ENCODE results near the gene EGFLAM.

DNA sequence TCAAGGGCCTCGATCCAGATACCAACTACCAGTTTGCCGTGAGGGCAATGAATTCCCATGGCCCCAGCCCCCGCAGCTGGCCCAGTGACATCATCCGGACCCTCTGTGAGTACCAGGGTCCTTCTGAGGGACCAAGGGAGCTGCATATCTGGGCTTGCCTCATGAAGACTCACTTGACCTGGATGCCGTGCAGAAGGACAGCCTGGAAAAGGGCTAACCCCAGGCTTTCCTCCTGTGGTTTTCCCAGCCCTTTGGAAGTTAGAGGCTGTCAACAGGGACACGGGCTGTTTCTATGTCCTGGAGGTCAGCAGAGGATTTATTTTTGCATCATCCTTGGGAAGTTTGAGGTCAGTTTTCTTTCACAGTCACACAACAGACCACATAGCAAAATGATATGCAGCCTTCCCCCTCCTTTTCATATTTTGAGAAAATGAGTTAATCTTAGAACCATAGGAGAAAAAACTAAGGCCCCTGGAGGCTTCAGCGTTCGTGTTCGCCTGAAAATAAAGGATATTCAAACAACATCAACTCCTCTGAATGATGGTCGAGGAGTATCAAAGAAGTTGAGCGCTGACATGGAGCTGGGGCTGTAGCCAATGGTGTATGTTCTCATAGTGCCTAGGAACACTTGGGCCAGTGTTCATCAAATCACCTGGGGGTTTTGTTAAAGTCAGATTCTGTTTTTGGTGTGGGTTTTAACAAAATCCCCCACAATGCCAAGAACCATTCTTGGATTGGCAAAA lies 112.2 kb downstream of the EGFLAM start:
- TF ChIP-seq, protein P1, sequence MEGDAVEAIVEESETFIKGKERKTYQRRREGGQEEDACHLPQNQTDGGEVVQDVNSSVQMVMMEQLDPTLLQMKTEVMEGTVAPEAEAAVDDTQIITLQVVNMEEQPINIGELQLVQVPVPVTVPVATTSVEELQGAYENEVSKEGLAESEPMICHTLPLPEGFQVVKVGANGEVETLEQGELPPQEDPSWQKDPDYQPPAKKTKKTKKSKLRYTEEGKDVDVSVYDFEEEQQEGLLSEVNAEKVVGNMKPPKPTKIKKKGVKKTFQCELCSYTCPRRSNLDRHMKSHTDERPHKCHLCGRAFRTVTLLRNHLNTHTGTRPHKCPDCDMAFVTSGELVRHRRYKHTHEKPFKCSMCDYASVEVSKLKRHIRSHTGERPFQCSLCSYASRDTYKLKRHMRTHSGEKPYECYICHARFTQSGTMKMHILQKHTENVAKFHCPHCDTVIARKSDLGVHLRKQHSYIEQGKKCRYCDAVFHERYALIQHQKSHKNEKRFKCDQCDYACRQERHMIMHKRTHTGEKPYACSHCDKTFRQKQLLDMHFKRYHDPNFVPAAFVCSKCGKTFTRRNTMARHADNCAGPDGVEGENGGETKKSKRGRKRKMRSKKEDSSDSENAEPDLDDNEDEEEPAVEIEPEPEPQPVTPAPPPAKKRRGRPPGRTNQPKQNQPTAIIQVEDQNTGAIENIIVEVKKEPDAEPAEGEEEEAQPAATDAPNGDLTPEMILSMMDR (IDR thresholded peaks at IDR 0.05): no peak
- no peak for TF ChIP-seq POLR2A (IDR thresholded peaks at IDR 0.05)
- no peak for TF ChIP-seq POLR2AphosphoS5 (IDR thresholded peaks at IDR 0.05)
- TF ChIP-seq EP300 (IDR thresholded peaks at IDR 0.05; ENCODE audit: low read depth): no peak
